Ishikawa (cell line): ENCODE measurements around the gene FBXO3.

Experiments used
- CEBPB ChIP-seq: IDR thresholded peaks from 2 replicates; pipeline ENCODE4 v1.6.1; 2012
- CREB1 ChIP-seq: IDR thresholded peaks from 2 replicates; pipeline ENCODE4 v1.6.1; 2012; ENCODE audit warnings: low read depth
- EGR1 ChIP-seq: IDR thresholded peaks from 2 replicates; pipeline ENCODE4 v1.6.1; 2012
- EP300 ChIP-seq: IDR thresholded peaks from 2 replicates; pipeline ENCODE4 v1.6.1; 2012; ENCODE audit warnings: borderline replicate concordance
- FOXM1 ChIP-seq: IDR thresholded peaks from 2 replicates; pipeline ENCODE4 v1.6.1; 2012; ENCODE audit warnings: low read depth, borderline replicate concordance
- MAX ChIP-seq: IDR thresholded peaks from 2 replicates; pipeline ENCODE4 v1.6.1; 2012
- NFIC ChIP-seq: IDR thresholded peaks from 2 replicates; pipeline ENCODE4 v1.6.1; 2012
- RAD21 ChIP-seq: IDR thresholded peaks from 2 replicates; pipeline ENCODE4 v1.6.1; 2012; ENCODE audit warnings: low read depth
- TAF1 ChIP-seq: IDR thresholded peaks from 2 replicates; pipeline ENCODE4 v1.6.1; 2012; ENCODE audit warnings: low read depth, mild to moderate bottlenecking
- TCF12 ChIP-seq: IDR thresholded peaks from 2 replicates; pipeline ENCODE4 v1.6.1; 2012; ENCODE audit warnings: low read depth
- TEAD4 ChIP-seq: IDR thresholded peaks from 2 replicates; pipeline ENCODE4 v1.6.1; 2012
- YY1 ChIP-seq: IDR thresholded peaks from 2 replicates; pipeline ENCODE4 v1.6.1; 2012; ENCODE audit warnings: low read depth
- ZBTB7A ChIP-seq: IDR thresholded peaks from 2 replicates; pipeline ENCODE4 v1.6.1; 2012; ENCODE audit warnings: low read depth
- TF ChIP-seq, protein P1 (sequence below): IDR thresholded peaks from 2 replicates; pipeline ENCODE4 v1.6.1; 2012
- TF ChIP-seq, protein P2 (sequence below): IDR thresholded peaks from 2 replicates; pipeline ENCODE4 v1.6.1; 2012; ENCODE audit warnings: low read depth, mild to moderate bottlenecking

FBXO3 gene

DNA sequence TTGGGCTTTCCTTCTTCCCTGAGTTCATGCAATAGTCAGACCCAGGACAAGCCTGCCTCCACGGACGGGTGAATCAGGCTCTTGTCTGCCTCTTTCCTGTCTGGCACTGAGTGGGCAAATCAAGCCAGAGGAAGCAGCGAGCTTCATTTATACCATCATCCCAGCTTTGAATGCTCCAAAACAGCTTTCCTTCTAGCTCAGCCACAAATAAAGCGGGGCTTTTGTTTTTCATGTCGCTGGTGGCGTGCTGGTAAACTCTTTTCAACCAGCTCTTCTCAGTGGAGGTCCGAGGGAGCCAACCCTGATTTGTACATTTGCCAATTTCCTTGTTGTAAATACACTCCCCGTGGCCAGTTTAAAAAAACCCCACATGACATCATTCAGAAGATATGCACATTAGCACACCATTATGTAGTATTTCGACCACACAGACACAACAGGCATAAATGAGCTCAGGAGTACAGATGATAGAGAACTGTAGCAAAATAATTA is 82.3 kb downstream of the FBXO3 start:
- no peak for TF ChIP-seq RAD21
- TF ChIP-seq FOXM1 = no peak; the same call in 1 of the 2 replicates
- peak; percentile 88 for TF ChIP-seq NFIC
- no peak for TF ChIP-seq EGR1
- TF ChIP-seq, protein P1, sequence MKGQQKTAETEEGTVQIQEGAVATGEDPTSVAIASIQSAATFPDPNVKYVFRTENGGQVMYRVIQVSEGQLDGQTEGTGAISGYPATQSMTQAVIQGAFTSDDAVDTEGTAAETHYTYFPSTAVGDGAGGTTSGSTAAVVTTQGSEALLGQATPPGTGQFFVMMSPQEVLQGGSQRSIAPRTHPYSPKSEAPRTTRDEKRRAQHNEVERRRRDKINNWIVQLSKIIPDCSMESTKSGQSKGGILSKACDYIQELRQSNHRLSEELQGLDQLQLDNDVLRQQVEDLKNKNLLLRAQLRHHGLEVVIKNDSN = no peak; the same call in 1 of the 2 replicates
- no peak for TF ChIP-seq YY1
- 0 out of 2 replicates have a peak, but pooled peaks have one; percentile 48 for TF ChIP-seq TCF12
- TF ChIP-seq MAX = no peak
- no peak; the same call in 1 of the 2 replicates for TF ChIP-seq EP300
- peak; percentile 84 for TF ChIP-seq TEAD4
- 0 out of 2 replicates have a peak, but pooled peaks have one; percentile 7 for TF ChIP-seq CEBPB
- no peak for TF ChIP-seq ZBTB7A
- TF ChIP-seq CREB1 = no peak
- TF ChIP-seq TAF1 = no peak

DNA sequence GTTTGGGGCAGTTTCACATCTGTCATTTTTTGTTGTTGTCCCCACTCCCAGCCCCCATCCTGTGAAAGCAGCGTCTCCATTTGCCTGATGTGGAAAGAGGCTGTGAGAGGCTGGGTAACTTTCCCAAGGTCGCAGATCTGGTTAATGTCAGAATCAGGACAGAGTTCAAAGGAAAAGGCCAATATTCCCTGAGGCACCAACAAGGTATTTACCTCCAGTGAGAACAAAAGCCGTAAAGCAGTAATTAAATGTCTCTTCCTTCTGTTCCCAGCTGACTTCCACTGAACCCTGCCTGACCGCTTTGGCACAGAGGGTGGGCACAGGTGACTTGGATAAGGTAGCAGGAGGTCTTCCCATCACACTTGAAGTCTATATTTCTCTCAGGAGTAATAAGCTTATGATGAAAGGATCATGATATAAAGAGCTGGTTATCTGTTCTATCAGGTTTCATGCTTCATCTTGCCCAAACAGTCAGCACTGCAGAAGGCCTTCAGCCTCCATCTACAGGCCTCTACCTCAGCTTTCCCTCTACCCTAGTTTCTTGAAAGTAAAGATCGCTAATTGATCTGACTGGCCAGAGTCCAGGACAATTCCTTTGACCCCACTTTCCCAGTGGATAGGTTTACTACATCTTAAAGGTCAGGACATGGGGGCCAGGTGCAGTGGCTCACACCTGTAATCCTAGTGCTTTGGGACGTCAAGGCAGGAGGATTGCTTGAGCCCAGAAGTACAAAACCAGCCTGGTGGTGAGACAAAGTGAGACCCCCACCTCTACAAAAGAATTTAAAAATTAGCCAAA is 83.1 kb downstream of the FBXO3 start:
- TF ChIP-seq RAD21 (no peak), MAX (no peak), NFIC (no peak), ZBTB7A (no peak), TCF12 (no peak), FOXM1 (no peak), CREB1 (no peak), TAF1 (no peak), CEBPB (no peak), EGR1 (no peak), EP300 (no peak)
- TF ChIP-seq, protein P2, sequence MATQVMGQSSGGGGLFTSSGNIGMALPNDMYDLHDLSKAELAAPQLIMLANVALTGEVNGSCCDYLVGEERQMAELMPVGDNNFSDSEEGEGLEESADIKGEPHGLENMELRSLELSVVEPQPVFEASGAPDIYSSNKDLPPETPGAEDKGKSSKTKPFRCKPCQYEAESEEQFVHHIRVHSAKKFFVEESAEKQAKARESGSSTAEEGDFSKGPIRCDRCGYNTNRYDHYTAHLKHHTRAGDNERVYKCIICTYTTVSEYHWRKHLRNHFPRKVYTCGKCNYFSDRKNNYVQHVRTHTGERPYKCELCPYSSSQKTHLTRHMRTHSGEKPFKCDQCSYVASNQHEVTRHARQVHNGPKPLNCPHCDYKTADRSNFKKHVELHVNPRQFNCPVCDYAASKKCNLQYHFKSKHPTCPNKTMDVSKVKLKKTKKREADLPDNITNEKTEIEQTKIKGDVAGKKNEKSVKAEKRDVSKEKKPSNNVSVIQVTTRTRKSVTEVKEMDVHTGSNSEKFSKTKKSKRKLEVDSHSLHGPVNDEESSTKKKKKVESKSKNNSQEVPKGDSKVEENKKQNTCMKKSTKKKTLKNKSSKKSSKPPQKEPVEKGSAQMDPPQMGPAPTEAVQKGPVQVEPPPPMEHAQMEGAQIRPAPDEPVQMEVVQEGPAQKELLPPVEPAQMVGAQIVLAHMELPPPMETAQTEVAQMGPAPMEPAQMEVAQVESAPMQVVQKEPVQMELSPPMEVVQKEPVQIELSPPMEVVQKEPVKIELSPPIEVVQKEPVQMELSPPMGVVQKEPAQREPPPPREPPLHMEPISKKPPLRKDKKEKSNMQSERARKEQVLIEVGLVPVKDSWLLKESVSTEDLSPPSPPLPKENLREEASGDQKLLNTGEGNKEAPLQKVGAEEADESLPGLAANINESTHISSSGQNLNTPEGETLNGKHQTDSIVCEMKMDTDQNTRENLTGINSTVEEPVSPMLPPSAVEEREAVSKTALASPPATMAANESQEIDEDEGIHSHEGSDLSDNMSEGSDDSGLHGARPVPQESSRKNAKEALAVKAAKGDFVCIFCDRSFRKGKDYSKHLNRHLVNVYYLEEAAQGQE = no peak
- TF ChIP-seq, protein P1 = no peak
